T follicular helper cell (primary cell): ENCODE measurements around the gene FLVCR2.
"Not testable (repeated sequence)": the region's sequence is repeated elsewhere in the genome, so short reads cannot be mapped to it uniquely, and the experiment has no call there.

ENCODE experiments used
- DNase-seq: peaks from one replicate; pipeline ENCODE4 v3.0.0-alpha.2; 2020; ENCODE audit warnings: low read depth

FLVCR2 gene

GRCh38 chr14:75595226-75595625 is 16.8 kb downstream of the FLVCR2 start:
- no peak for DNase-seq

- no peak for DNase-seq
Measured at GRCh38 chr14:75597149-75597548, 18.7 kb downstream of the FLVCR2 start.

- not testable (repeated sequence) for DNase-seq
Measured at GRCh38 chr14:75600100-75600499, 21.7 kb downstream of the FLVCR2 start.

- not testable (repeated sequence) for DNase-seq
Measured at GRCh38 chr14:75601061-75601460, 22.6 kb downstream of the FLVCR2 start.

- DNase-seq = no peak
Measured at GRCh38 chr14:75602503-75602902, 24.1 kb downstream of the FLVCR2 start.

GRCh38 chr14:75604979-75605851 is 26.8 kb downstream of the FLVCR2 start:
- DNase-seq = no peak

GRCh38 chr14:75605916-75606315 is 27.5 kb downstream of the FLVCR2 start:
- DNase-seq = no peak

GRCh38 chr14:75607044-75607443 is 28.6 kb downstream of the FLVCR2 start:
- no peak for DNase-seq

GRCh38 chr14:75607842-75608640 is 29.6 kb downstream of the FLVCR2 start:
- DNase-seq = no peak

GRCh38 chr14:75609116-75609515 is 30.7 kb downstream of the FLVCR2 start:
- no peak for DNase-seq

- DNase-seq = no peak
Measured at GRCh38 chr14:75609606-75610475, 31.4 kb downstream of the FLVCR2 start.

GRCh38 chr14:75610834-75611233 is 32.4 kb downstream of the FLVCR2 start:
- no peak for DNase-seq

- no peak for DNase-seq
Measured at GRCh38 chr14:75612157-75612556, 33.7 kb downstream of the FLVCR2 start.

GRCh38 chr14:75614179-75614578 is 35.8 kb downstream of the FLVCR2 start:
- DNase-seq = no peak

GRCh38 chr14:75615200-75615599 is 36.8 kb downstream of the FLVCR2 start:
- DNase-seq = no peak

GRCh38 chr14:75619548-75619947 is 41.1 kb downstream of the FLVCR2 start:
- no peak for DNase-seq

- DNase-seq = no peak
Measured at GRCh38 chr14:75625034-75625433, 46.6 kb downstream of the FLVCR2 start.

- no peak for DNase-seq
Measured at GRCh38 chr14:75626396-75626795, 48.0 kb downstream of the FLVCR2 start.

GRCh38 chr14:75626863-75627262 is 48.4 kb downstream of the FLVCR2 start:
- DNase-seq = no peak

- DNase-seq = no peak
Measured at GRCh38 chr14:75627406-75627805, 49.0 kb downstream of the FLVCR2 start.

GRCh38 chr14:75628816-75629215 is 50.4 kb downstream of the FLVCR2 start:
- no peak for DNase-seq
